Measurements from ENCODE around the gene UBL4A. TPM values are rescaled to one million over a fixed set of nuclear protein-coding genes. Genes with fewer than 3 reads are reported as not detected.

Gene UBL4A
- total and polyA plus RNA-seq, 9 of the 15 experiments (the other 6 are each of a cell fraction or from before 2014, with no cell fraction given) = 15.2 to 140 (median 100) TPM

- TF ChIP-seq CBX5 (IDR thresholded peaks at IDR 0.05; ENCODE audit: borderline replicate concordance, low read depth) (no peak), ILF3 (IDR thresholded peaks at IDR 0.05; ENCODE audit: borderline replicate concordance) (no peak), ZNF174 (CRISPR knock-in tag; IDR thresholded peaks at IDR 0.05) (no peak), SMAD4 (CRISPR knock-in tag; conservative IDR thresholded peaks at IDR 0.05) (no peak), SMARCA5 (IDR thresholded peaks at IDR 0.05) (no peak), JUNB (CRISPR knock-in tag; conservative IDR thresholded peaks at IDR 0.05) (no peak), RBM39 (optimal IDR thresholded peaks at IDR 0.05; ENCODE audit: low read depth, low read length) (no peak), ZNF584 (CRISPR knock-in tag; IDR thresholded peaks at IDR 0.05; ENCODE audit: low read depth) (no peak), MAX (CRISPR knock-in tag; IDR thresholded peaks at IDR 0.05) (no peak), SMC3 (conservative IDR thresholded peaks at IDR 0.05; ENCODE audit: insufficient read depth, low read depth, low read length) (peak; percentile 62), SMAD3 (CRISPR knock-in tag; conservative IDR thresholded peaks at IDR 0.05) (no peak), RHOXF2B (CRISPR knock-in tag; conservative IDR thresholded peaks at IDR 0.05) (no peak), PRMT5 (CRISPR knock-in tag; IDR thresholded peaks at IDR 0.05) (no peak), ZNF717 (CRISPR knock-in tag; IDR thresholded peaks at IDR 0.05) (no peak), RB1 (IDR thresholded peaks at IDR 0.05; ENCODE audit: low read depth) (0 out of 2 replicates have a peak, but pooled peaks have one; percentile 53), VEZF1 (CRISPR knock-in tag; IDR thresholded peaks at IDR 0.05) (peak; percentile 74), PHB (CRISPR knock-in tag; IDR thresholded peaks at IDR 0.05) (no peak), ZNF79 (CRISPR knock-in tag; IDR thresholded peaks at IDR 0.05; ENCODE audit: low read depth) (no peak), BRF2 (IDR thresholded peaks at IDR 0.05; ENCODE audit: borderline replicate concordance, insufficient read depth, insufficient read length) (no peak), EGR1 (conservative IDR thresholded peaks at IDR 0.05) (no peak), MYC (IDR thresholded peaks at IDR 0.05; ENCODE audit: low read depth, low read length) (peak; percentile 50; the same call in 1 of the 2 replicates), MYC (CRISPR knock-in tag; IDR thresholded peaks at IDR 0.05; ENCODE audit: borderline replicate concordance, low read depth) (no peak), GABPA (tag; conservative IDR thresholded peaks at IDR 0.05; ENCODE audit: low read depth) (no peak), THRAP3 (IDR thresholded peaks at IDR 0.05; ENCODE audit: borderline replicate concordance) (no peak), RAD21 (CRISPR knock-in tag; conservative IDR thresholded peaks at IDR 0.05 in 1 of 2, IDR thresholded peaks at IDR 0.05 in 1 of 2) (peak; percentile 24 to 60; a peak in 3 of 4 replicates), ZNF324 (CRISPR knock-in tag; IDR thresholded peaks at IDR 0.05) (no peak), E2F3 (CRISPR knock-in tag; IDR thresholded peaks at IDR 0.05) (no peak), ZNF347 (CRISPR knock-in tag; IDR thresholded peaks at IDR 0.05; ENCODE audit: low read depth) (no peak)
Measured at GRCh38 chrX:154526901-154527675, 40.7 kb upstream of the UBL4A start (continued).
